GM20431 (cell line): ENCODE results near the gene STK32C.
"Not testable (repeated sequence)": the region's sequence is repeated elsewhere in the genome, so short reads cannot be mapped to it uniquely, and the experiment has no call there.

Experiments
- in situ Hi-C: fragments of 300-500 bp; cut with MseI, MboI; formaldehyde crosslinking; loops from one replicate; pipeline ENCODE4 v1.15.0; 2020; ENCODE audit warnings: low sequenced_read_pairs; ENCODE audit not compliant: unreplicated experiment

STK32C gene

DNA sequence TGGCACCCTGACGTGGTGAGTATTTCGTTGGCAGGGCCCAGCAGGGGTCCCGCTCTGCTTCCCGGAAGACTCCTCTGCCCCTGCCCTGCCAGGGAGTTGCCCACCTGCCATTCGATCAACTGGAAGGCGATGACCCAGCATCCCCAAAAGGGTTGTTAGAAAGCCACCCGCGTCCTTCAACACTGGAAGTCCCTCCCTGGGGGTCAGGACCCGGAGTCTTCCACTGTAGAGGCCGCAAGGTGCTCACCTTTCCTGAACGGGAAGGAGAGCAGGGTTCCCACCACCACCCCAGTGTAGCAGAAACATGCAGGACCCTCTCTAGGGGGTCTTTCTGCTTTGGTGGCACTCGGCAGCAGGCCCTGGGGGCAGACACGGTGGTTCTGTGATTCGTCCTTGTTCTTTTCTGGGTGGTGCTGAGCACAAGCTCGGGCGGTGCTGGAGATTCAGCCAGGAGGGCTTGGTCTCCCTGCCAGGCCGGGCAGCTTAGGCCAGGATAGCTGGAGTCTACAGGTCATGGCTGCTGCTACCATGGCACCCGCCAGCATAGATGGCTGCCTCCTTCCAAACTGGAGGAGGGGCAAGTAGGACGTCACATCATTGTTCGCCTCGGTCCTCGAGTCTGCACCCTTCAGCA lies 140.6 kb downstream of the STK32C start:
- in situ Hi-C loops = no loop called here

DNA sequence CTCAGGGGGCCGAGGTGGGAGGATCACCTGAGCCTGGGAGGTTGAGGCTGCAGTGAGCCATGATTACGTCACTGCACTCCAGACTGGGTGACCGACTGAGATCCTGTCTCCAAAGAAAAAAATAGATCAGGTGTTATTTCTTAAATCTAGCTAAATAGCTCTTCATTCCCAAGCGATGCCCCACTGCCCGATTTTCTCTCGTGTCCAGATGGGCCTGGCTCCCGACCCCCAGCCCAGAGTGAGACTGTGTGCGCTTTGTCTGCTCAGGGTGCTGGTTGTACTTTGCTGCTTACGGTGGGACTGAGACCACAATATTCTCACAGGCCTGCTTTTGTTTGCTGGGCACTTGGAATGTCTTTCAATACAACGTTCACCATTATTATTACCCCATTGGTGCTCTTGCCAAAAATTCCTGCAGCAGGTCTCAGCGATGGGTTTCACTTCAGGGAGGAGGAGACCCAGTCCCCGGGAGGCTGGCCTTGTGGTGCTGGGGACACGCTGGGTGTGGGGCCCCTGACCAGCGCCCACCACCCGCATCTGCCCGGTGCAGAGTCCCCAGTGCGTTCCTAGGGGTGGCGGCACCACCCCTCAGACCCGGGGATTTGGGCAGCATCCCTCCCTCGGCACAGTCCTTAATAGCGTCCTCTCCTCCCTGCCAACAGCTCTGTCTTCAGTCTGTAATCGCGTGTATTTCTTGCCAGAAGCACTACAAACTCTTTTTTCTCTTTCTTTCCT lies 141.4 kb downstream of the STK32C start:
- in situ Hi-C loops = no loop called here

DNA sequence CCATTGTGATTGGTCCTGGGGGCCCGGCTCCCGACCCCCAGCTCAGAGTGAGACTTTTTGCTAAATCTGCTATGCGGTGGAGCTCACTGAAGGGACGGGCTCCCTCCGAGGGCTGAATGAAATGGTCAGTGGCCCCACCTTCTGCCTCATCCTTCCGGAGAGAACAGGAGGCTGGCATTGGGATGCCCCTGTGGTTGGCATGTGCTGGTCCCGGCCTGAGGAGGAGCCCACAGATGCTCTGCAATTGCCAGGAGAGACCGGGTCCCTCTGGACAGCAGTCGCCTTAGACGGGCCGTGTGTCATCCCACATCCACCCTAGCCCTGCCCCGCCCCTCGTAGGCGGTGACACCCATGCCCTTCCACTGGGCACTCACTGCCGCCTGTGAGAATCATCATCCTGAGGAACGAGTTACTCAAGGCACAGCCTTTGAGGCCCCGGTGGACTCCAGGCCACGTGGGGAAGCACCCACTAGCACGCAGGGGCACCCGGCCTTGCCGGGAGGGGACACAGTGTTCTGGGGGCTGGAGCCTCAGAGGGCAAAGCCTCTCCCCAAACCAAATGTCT lies 142.3 kb downstream of the STK32C start:
- in situ Hi-C loops = no loop called here

DNA sequence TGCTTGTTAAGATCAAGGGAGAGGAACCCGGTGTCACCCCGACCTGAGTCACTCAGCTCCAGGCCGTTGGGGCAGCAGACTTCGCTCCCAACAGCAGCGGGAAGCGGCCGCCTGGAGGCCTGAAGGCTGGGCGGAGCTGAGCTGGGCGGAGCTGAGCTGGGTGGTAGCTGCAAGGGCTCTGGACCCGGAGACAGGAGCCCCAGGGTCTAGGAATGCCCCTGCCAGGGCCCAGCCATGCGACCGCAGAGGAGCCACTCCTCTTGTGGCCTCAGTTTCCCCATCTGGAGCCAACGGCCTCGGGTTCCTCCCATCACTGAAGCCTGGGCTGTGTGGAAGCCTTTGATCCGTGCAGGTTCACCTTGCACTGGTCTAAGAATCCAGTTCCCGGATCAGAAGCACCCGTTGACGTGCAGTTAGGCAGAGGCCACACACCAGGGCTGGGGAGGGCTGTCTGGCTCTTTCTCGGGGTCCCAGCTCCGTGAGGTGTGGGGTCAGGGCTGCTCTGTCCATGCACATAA lies 142.9 kb downstream of the STK32C start:
- in situ Hi-C loops = no loop called here

GRCh38 chr10:132163826-132164515 lies 143.8 kb downstream of the STK32C start:
- in situ Hi-C loops = no loop called here

GRCh38 chr10:132163278-132163765 lies 144.4 kb downstream of the STK32C start:
- in situ Hi-C loops = no loop called here

GRCh38 chr10:132162590-132163277 lies 145.0 kb downstream of the STK32C start:
- in situ Hi-C loops = no loop called here

- in situ Hi-C loops = no loop called here
These were observed 145.7 kb downstream of the STK32C start for GRCh38 chr10:132162021-132162531.

DNA sequence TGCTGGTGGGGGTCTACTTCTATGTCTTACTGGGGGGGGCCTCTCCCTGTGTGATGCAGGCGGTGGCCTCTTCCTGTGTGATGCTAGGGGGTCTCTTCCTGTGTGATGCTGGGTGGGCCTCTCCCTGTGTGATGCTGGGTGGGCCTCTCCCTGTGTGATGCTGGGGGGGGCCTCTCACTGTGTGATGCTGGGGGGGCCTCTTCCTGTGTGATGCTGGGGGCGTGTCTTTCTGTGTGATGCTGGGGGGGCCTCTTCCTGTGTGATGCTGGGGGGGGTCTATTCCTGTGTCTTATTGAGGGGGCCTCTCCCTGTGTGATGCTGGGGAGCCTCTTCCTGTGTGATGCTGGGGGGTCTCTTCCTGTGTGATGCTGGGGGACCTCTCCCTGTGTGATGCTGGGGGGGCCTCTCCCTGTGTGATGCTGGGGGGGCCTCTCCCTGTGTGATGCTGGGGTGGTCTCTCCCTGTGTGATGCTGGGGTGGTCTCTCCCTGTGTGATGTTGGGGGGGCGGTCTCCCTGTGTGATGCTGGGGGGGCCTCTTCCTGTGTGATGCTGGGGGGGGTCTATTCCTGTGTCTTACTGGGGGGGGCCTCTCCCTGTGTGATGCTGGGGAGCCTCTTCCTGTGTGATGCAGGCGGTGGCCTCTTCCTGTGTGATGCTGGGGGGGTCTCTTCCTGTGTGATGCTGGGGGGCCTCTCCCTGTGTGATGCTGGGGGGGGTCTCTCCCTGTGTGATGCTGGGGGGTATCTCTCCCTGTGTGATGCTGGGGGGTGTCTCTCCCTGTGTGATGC lies 146.7 kb downstream of the STK32C start:
- in situ Hi-C loops = not testable (repeated sequence)

DNA sequence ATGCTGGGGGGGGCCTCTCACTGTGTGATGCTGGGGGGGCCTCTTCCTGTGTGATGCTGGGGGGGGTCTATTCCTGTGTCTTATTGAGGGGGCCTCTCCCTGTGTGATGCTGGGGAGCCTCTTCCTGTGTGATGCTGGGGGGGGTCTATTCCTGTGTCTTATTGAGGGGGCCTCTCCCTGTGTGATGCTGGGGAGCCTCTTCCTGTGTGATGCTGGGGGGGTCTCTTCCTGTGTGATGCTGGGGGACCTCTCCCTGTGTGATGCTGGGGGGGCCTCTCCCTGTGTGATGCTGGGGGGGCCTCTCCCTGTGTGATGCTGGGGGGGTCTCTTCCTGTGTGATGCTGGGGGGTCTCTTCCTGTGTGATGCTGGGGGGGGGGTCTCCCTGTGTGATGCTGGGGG lies 147.5 kb downstream of the STK32C start:
- in situ Hi-C loops = not testable (repeated sequence)

DNA sequence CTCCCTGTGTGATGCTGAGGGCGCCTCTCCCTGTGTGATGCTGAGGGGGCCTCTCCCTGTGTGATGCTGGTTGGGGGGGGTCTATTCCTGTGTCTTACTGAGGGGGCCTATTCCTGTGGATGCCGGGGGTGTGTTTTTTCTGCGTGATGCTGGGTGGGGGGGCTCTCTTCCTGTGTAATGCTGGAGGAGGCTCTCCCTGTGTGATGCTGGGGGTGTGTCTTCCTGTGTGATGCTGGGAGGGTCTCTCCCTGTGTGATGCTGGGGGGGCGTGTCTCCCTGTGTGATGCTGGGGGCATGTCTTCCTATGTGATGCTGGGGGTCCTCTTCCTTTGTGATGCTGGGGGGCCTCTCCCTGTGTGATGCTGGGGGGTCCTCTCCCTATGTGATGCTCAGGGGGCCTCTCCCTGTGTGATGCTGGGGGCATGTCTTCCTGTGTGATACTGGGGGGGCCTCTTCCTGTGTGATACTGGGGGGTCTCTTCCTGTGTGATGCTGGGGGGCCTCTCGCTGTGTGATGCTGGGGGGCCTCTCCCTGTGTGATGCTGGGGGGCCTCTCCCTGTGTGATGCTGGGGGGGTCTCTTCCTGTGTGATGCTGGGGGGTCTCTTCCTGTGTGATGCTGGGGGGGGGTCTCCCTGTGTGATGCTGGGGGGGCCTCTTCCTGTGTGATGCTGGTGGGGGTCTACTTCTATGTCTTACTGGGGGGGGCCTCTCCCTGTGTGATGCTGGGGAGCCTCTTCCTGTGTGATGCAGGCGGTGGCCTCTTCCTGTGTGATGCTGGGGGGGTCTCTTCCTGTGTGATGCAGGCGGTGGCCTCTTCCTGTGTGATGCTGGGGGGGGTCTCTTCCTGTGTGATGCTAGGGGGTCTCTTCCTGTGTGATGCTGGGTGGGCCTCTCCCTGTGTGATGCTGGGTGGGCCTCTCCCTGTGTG lies 148.2 kb downstream of the STK32C start:
- in situ Hi-C loops = not testable (repeated sequence)

- in situ Hi-C loops = no loop called here
These were observed 148.9 kb downstream of the STK32C start for GRCh38 chr10:132158823-132159222.

DNA sequence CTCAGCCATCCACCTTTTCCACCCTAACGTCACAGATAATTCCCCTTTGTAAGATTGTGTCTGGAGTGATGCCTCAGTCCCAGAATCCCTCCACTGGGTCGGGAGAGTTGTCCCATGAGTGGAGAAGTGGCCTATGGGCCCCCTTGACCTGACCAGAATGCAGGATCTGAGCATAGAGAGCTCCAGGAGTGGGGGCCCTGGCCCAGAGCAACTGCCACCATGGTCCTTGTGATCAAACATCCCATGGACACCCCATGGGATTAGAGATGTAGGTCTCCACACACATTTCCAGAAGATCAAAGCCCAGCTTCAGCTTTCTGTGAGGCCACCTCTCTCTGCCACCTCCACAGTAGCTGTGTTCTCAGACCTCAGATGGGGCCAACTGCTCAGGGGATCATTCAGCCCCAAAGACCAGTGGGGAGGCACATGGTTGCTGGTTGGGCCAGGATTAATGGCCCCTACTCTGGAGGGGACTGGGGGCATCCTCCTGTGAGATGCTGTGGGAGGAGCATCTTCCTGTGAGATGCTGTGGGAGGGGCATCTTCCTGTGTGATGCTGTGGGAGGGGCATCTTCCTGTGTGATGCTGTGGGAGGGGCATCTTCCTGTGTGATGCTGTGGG lies 149.5 kb downstream of the STK32C start:
- in situ Hi-C loops = no loop called here
